IMR-90 (cell line): ENCODE results near the gene MRPS10. TPM values are rescaled to one million over a fixed set of nuclear protein-coding genes. Genes with fewer than 3 reads are reported as not detected.
A peak's percentile ranks its signal among the peaks of the same experiment; 100 is the strongest.

Source experiments
- ATAC-seq: fragments of 200-7000 bp; cut with Tn5 transposase; 2 replicates; pipeline ENCODE4 v1.9.1; 2020; ENCODE audit warnings: low read depth, mild to moderate bottlenecking, moderate library complexity
- BruUV-seq: library from RNA; stranded (reverse); fragments of 400-500 nt; replicated peaks from 2 replicates; lab custom pipeline; 2021; lab: Mats Ljungman, UMichigan
- CTCF ChIA-PET: fragments of 300-600 bp; formaldehyde crosslinking; extraction: SDS; loops from one replicate; lab custom pipeline; 2021; ENCODE audit warnings: antibody characterized with exemption; lab: Yijun Ruan, JAX
- POLR2A ChIA-PET: fragments of 300-600 bp; sonication (Branson Sonifier 250); formaldehyde crosslinking; loops from one replicate; lab custom pipeline; 2022; ENCODE audit warnings: antibody characterized with exemption; ENCODE audit not compliant: unreplicated experiment; lab: Charles Lee
- DNase-seq: peaks from one replicate; pipeline ENCODE4 v3.0.0; 2013
- H2AFZ ChIP-seq: replicated peaks from 2 replicates; pipeline ENCODE3; 2013; ENCODE audit warnings: low read length, mild to moderate bottlenecking; ENCODE audit not compliant: poor library complexity
- H2AK5ac ChIP-seq: 2 replicates; pipeline ENCODE4 v1.6.1; 2013; ENCODE audit warnings: low read depth, low read length, inconsistent platforms
- H2AK9ac ChIP-seq: replicated peaks from 2 replicates; pipeline ENCODE3; 2013; ENCODE audit warnings: mild to moderate bottlenecking, low read depth, low read length, moderate library complexity; ENCODE audit not compliant: poor library complexity
- H2BK120ac ChIP-seq: 2 replicates; pipeline ENCODE4 v1.6.1; 2013; ENCODE audit warnings: low read depth, low read length, inconsistent platforms
- H2BK15ac ChIP-seq: 3 replicates; pipeline ENCODE4 v1.6.1; 2013; ENCODE audit warnings: low read depth, low read length, inconsistent platforms
- H2BK20ac ChIP-seq: 2 replicates; pipeline ENCODE4 v1.6.1; 2013; ENCODE audit warnings: low read depth, mild to moderate bottlenecking, inconsistent platforms, low read length, moderate library complexity
- H2BK5ac ChIP-seq: 2 replicates; pipeline ENCODE4 v1.6.1; 2013; ENCODE audit warnings: mild to moderate bottlenecking, low read depth, low read length, inconsistent platforms; ENCODE audit not compliant: poor library complexity, severe bottlenecking
- H3K14ac ChIP-seq: replicated peaks from 2 replicates; pipeline ENCODE4 v1.6.1; 2013; ENCODE audit warnings: low read depth, low read length, inconsistent platforms
- H3K18ac ChIP-seq: 2 replicates; pipeline ENCODE4 v1.6.1; 2013; ENCODE audit warnings: low read depth, low read length, control low read depth
- H3K23ac ChIP-seq: 2 replicates; pipeline ENCODE4 v1.6.1; 2013; ENCODE audit warnings: low read depth, low read length, inconsistent platforms
- H3K27ac ChIP-seq: 2 replicates; pipeline ENCODE4 v1.5.1; 2013; ENCODE audit warnings: mild to moderate bottlenecking, control low read depth, low read length; ENCODE audit not compliant: insufficient read depth
- H3K27me3 ChIP-seq: 2 replicates; pipeline ENCODE4 v1.6.1; 2013; ENCODE audit warnings: low read length; ENCODE audit not compliant: control insufficient read depth, insufficient read depth
- H3K36me3 ChIP-seq: 2 replicates; pipeline ENCODE4 v1.6.1; 2013; ENCODE audit warnings: low read length, mixed read lengths; ENCODE audit not compliant: control insufficient read depth, insufficient read depth
- H3K4ac ChIP-seq: 2 replicates; pipeline ENCODE4 v1.6.1; 2013; ENCODE audit warnings: low read depth, low read length, inconsistent platforms
- H3K4me1 ChIP-seq: 2 replicates; pipeline ENCODE4 v1.6.1; 2013; ENCODE audit warnings: low read length, mixed read lengths; ENCODE audit not compliant: control insufficient read depth, insufficient read depth
- H3K4me2 ChIP-seq: 2 replicates; pipeline ENCODE4 v1.6.1; 2013; ENCODE audit warnings: low read depth, mild to moderate bottlenecking, control low read depth, low read length, moderate library complexity
- H3K4me3 ChIP-seq: 2 replicates; pipeline ENCODE4 v1.5.1; 2013; ENCODE audit warnings: low read depth, mild to moderate bottlenecking, control low read depth, low read length, moderate library complexity; ENCODE audit not compliant: insufficient read depth
- H3K56ac ChIP-seq: 2 replicates; pipeline ENCODE4 v1.6.1; 2013; ENCODE audit warnings: low read length, inconsistent platforms; ENCODE audit not compliant: insufficient read depth; ENCODE audit errors: extremely low read depth
- H3K79me1 ChIP-seq, 2 experiments: 2 replicates each; pipeline ENCODE4 v1.6.1; 2013; ENCODE audit warnings: low read length in 2 of 2, inconsistent platforms in 1 of 2, low read depth in 1 of 2
- H3K9ac ChIP-seq: 2 replicates; pipeline ENCODE4 v1.6.1; 2013; ENCODE audit warnings: low read depth, low read length, control low read depth
- H3K9me1 ChIP-seq: 2 replicates; pipeline ENCODE4 v1.6.1; 2013; ENCODE audit warnings: low read length, inconsistent platforms; ENCODE audit not compliant: insufficient read depth
- H3K9me3 ChIP-seq: 2 replicates; pipeline ENCODE4 v1.6.1; 2013; ENCODE audit warnings: low read length; ENCODE audit not compliant: control insufficient read depth, insufficient read depth
- H4K20me1 ChIP-seq: 2 replicates; pipeline ENCODE4 v1.6.1; 2013; ENCODE audit warnings: low read length, inconsistent platforms; ENCODE audit not compliant: insufficient read depth
- H4K5ac ChIP-seq: 2 replicates; pipeline ENCODE4 v1.6.1; 2013; ENCODE audit warnings: mild to moderate bottlenecking, low read depth, low read length, control low read depth
- H4K8ac ChIP-seq, 2 experiments: 2 replicates each; pipeline ENCODE4 v1.6.1; 2013; ENCODE audit warnings: low read depth in 2 of 2, low read length in 2 of 2, control low read depth in 1 of 2, inconsistent platforms in 1 of 2
- H4K91ac ChIP-seq: 2 replicates; pipeline ENCODE4 v1.6.1; 2013; ENCODE audit warnings: low read depth, low read length, inconsistent platforms; ENCODE audit not compliant: insufficient read depth
- BHLHE40 ChIP-seq: fragments of 150-350 bp; IDR thresholded peaks from 2 replicates; pipeline ENCODE4 v1.6.1; 2016; ENCODE audit warnings: mild to moderate bottlenecking, low read depth, low read length
- CEBPB ChIP-seq: IDR thresholded peaks from 2 replicates; pipeline ENCODE4 v1.6.1; 2012; ENCODE audit warnings: low read depth, low read length, improper control_type of control experiment
- CHD1 ChIP-seq: IDR thresholded peaks from 2 replicates; pipeline ENCODE4 v1.6.1; 2012; ENCODE audit warnings: low read depth, low read length, improper control_type of control experiment
- FOS ChIP-seq: fragments of 150-350 bp; IDR thresholded peaks from 2 replicates; pipeline ENCODE4 v1.6.1; 2016; ENCODE audit warnings: low read depth, low read length
- MAFK ChIP-seq: IDR thresholded peaks from 2 replicates; pipeline ENCODE4 v1.6.1; 2012; ENCODE audit warnings: low read depth, low read length, improper control_type of control experiment
- MAZ ChIP-seq: IDR thresholded peaks from 2 replicates; pipeline ENCODE4 v1.6.1; 2012; ENCODE audit warnings: low read depth, mild to moderate bottlenecking, low read length, improper control_type of control experiment, moderate library complexity, borderline replicate concordance
- MXI1 ChIP-seq: IDR thresholded peaks from 2 replicates; pipeline ENCODE4 v1.6.1; 2012; ENCODE audit warnings: low read depth, mild to moderate bottlenecking, low read length, moderate library complexity, borderline replicate concordance
- NFE2L2 ChIP-seq: fragments of 150-350 bp; IDR thresholded peaks from 2 replicates; pipeline ENCODE4 v1.6.1; 2016; ENCODE audit warnings: low read depth, mild to moderate bottlenecking, low read length
- POLR2A ChIP-seq: IDR thresholded peaks from 2 replicates; pipeline ENCODE4 v1.6.1; 2012; ENCODE audit warnings: mild to moderate bottlenecking, low read depth, low read length
- RAD21 ChIP-seq: IDR thresholded peaks from 2 replicates; pipeline ENCODE4 v1.6.1; 2012; ENCODE audit warnings: low read length, improper control_type of control experiment
- RCOR1 ChIP-seq: IDR thresholded peaks from 2 replicates; pipeline ENCODE4 v1.6.1; 2012; ENCODE audit warnings: mild to moderate bottlenecking, low read length, improper control_type of control experiment; ENCODE audit not compliant: insufficient replicate concordance
- RFX5 ChIP-seq: IDR thresholded peaks from 2 replicates; pipeline ENCODE4 v1.8.0; 2012; ENCODE audit warnings: low read depth, mild to moderate bottlenecking, low read length, moderate library complexity
- SMC3 ChIP-seq: fragments of 150-350 bp; IDR thresholded peaks from 2 replicates; pipeline ENCODE4 v1.6.1; 2016; ENCODE audit warnings: low read depth, mild to moderate bottlenecking, antibody characterized with exemption, low read length, moderate library complexity
- WGBS, 2 experiments: methylation state at CpG; one replicate each; pipeline versions ENCODE4 v1.1.5 to v1.1.7; 2013; ENCODE audit warnings: missing lambda C conversion rate in 2 of 2; ENCODE audit not compliant: insufficient read length in 1 of 2; ENCODE audit errors: extremely low coverage in 2 of 2; 5-methylcytosine and 5-hydroxymethylcytosine counted together
- dilution Hi-C: fragments of 300-500 bp; cut with HindIII; formaldehyde crosslinking; loops from one replicate; pipeline ENCODE4 v1.14.3; 2018; ENCODE audit warnings: low sequenced_read_pairs; ENCODE audit not compliant: unreplicated experiment
- in situ Hi-C: fragments of 300-500 bp; cut with MboI; formaldehyde crosslinking; loops from 3 replicates; pipeline ENCODE4 v1.14.3; 2019; ENCODE audit warnings: low sequenced_read_pairs, inconsistent platforms, mixed read lengths
- intact Hi-C: fragments of 100-400 bp; cut with micrococcal nuclease; formaldehyde crosslinking; loops from 2 replicates; pipeline ENCODE4 v1.10.0; 2022
- polyA plus RNA-seq, 3 experiments: library from polyadenylated mRNA; depleted of rRNA; stranded (reverse); fragments of >200 nt; gene quantifications; 2 replicates each; pipeline ENCODE4 v1.2.3, GENCODE V29; 2012; ENCODE audit warnings: low replicate concordance in 1 of 3
- total RNA-seq: library from RNA; depleted of rRNA; stranded (reverse); fragments of >200 nt; gene quantifications from 2 replicates; pipeline ENCODE4 v1.2.3, GENCODE V29; 2012
- TF ChIP-seq, protein P1 (sequence below): fragments of 150-350 bp; IDR thresholded peaks from 2 replicates; pipeline ENCODE4 v1.6.1; 2016; ENCODE audit warnings: low read depth, mild to moderate bottlenecking, low read length, moderate library complexity, borderline replicate concordance
- TF ChIP-seq, protein P2 (sequence below): fragments of 150-350 bp; IDR thresholded peaks from 2 replicates; pipeline ENCODE4 v1.6.1; 2017; ENCODE audit warnings: mild to moderate bottlenecking, antibody characterized with exemption, low read length, low read depth
- TF ChIP-seq, protein P3 (sequence below): conservative IDR thresholded peaks from 2 replicates; pipeline ENCODE4 v1.5.1; 2012; ENCODE audit warnings: mild to moderate bottlenecking, low read depth, low read length, improper control_type of control experiment

The MRPS10 gene
- total and polyA plus RNA-seq, 2 of the 4 experiments (the other 2 are of a cell fraction): 28.5 to 47.0 TPM

DNA sequence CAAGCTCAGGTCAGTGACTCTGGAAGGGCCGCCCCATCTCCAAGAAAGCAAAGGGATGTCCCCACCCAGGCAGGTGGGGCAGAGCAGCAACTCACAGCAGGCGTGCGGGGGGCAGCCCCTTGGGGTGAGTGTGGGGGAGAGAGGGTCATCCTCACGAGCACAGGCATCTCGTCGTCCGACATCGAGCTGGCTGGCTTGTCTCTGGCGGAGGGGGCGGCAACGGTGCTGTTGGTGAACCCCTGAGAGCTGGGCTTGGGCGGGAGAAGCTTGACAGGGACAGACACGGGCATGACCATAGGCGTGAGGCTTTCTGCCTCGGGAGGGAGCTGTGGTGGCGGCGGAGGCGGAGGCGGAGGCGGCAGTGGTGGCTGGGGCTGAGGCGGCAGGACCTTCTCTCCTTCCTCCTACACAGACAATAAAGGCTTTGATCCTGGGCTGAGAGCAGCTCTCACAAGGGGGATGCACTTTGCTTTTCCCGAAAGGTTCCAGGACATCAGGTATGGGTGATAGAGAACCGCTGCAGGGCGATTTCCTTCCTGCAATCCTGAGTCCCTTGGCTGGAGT lies 45.6 kb upstream of the MRPS10 start:
- Histone ChIP-seq H2AK9ac (peak overlapping the region; percentile 46), H3K4ac (no peak overlapping the region), H3K14ac (no peak overlapping the region), H4K20me1 (no peaks in the 10 kb centered on the region), H3K56ac (no peak overlapping the region), H3K79me1 (peaks cover 11 to 49% of the 10 kb centered on the region in 2 experiments), H3K27ac (no peak overlapping the region), H2AFZ (no peak overlapping the region), H3K9ac (no peak overlapping the region), H3K36me3 (peaks cover 28% of the 10 kb centered on the region), H3K23ac (no peak overlapping the region), H2BK15ac (no peak overlapping the region), H2AK5ac (no peak overlapping the region), H2BK120ac (no peak overlapping the region), H3K18ac (no peak overlapping the region), H4K8ac (no peak overlapping the region), H2BK20ac (no peak overlapping the region), H3K4me2 (no peak overlapping the region), H4K91ac (no peak overlapping the region), H4K5ac (no peak overlapping the region), H3K27me3 (no peaks in the 10 kb centered on the region), H3K4me1 (peaks cover 13% of the 10 kb centered on the region), H3K4me3 (no peak overlapping the region), H3K9me3 (no peaks in the 10 kb centered on the region), H3K9me1 (peaks cover 28% of the 10 kb centered on the region), H2BK5ac (no peak overlapping the region)
- in situ Hi-C loops: loop anchor here (5.0 kb wide), 1 partner anchor 284 kb away; no protein-coding TSS in a partner anchor
- dilution Hi-C loops: no loop called here
- POLR2A ChIA-PET: no interaction called here
- CTCF ChIA-PET: interaction anchor here (1.4 kb wide), 1 partner anchor 284 kb away, joined by 5 read pairs; no protein-coding TSS in a partner anchor
- BruUV-seq: no TSS peak
- no peak for DNase-seq
- no peak for TF ChIP-seq RCOR1
- no peak for TF ChIP-seq MAFK
- no peak for TF ChIP-seq RAD21
- TF ChIP-seq POLR2A: no peak
- no peak for TF ChIP-seq MXI1
- TF ChIP-seq RFX5: no peak
- no peak for TF ChIP-seq CEBPB
- no peak for TF ChIP-seq FOS
- TF ChIP-seq SMC3: no peak
- TF ChIP-seq BHLHE40: no peak
- TF ChIP-seq, protein P1, sequence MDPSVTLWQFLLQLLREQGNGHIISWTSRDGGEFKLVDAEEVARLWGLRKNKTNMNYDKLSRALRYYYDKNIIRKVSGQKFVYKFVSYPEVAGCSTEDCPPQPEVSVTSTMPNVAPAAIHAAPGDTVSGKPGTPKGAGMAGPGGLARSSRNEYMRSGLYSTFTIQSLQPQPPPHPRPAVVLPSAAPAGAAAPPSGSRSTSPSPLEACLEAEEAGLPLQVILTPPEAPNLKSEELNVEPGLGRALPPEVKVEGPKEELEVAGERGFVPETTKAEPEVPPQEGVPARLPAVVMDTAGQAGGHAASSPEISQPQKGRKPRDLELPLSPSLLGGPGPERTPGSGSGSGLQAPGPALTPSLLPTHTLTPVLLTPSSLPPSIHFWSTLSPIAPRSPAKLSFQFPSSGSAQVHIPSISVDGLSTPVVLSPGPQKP: no peak
- TF ChIP-seq, protein P2, sequence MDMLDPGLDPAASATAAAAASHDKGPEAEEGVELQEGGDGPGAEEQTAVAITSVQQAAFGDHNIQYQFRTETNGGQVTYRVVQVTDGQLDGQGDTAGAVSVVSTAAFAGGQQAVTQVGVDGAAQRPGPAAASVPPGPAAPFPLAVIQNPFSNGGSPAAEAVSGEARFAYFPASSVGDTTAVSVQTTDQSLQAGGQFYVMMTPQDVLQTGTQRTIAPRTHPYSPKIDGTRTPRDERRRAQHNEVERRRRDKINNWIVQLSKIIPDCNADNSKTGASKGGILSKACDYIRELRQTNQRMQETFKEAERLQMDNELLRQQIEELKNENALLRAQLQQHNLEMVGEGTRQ: no peak
- TF ChIP-seq, protein P3, sequence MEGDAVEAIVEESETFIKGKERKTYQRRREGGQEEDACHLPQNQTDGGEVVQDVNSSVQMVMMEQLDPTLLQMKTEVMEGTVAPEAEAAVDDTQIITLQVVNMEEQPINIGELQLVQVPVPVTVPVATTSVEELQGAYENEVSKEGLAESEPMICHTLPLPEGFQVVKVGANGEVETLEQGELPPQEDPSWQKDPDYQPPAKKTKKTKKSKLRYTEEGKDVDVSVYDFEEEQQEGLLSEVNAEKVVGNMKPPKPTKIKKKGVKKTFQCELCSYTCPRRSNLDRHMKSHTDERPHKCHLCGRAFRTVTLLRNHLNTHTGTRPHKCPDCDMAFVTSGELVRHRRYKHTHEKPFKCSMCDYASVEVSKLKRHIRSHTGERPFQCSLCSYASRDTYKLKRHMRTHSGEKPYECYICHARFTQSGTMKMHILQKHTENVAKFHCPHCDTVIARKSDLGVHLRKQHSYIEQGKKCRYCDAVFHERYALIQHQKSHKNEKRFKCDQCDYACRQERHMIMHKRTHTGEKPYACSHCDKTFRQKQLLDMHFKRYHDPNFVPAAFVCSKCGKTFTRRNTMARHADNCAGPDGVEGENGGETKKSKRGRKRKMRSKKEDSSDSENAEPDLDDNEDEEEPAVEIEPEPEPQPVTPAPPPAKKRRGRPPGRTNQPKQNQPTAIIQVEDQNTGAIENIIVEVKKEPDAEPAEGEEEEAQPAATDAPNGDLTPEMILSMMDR: no peak
- TF ChIP-seq NFE2L2: no peak
- TF ChIP-seq MAZ: no peak
- no peak for TF ChIP-seq CHD1
- WGBS, 2 experiments: 97% methylated on average over 10 of the region's 24 CpGs; no CpG with 5 or more reads in 1 of the 2 experiments
- ATAC-seq: no peak
- intact Hi-C loops: loop anchor here (5.0 kb wide), 1 partner anchor 284 kb away; no protein-coding TSS in a partner anchor
